Measurements from ENCODE around the gene SLC39A11.
"Not testable (repeated sequence)": the region's sequence is repeated elsewhere in the genome, so short reads cannot be mapped to it uniquely, and the experiment has no call there.

The SLC39A11 gene

DNA sequence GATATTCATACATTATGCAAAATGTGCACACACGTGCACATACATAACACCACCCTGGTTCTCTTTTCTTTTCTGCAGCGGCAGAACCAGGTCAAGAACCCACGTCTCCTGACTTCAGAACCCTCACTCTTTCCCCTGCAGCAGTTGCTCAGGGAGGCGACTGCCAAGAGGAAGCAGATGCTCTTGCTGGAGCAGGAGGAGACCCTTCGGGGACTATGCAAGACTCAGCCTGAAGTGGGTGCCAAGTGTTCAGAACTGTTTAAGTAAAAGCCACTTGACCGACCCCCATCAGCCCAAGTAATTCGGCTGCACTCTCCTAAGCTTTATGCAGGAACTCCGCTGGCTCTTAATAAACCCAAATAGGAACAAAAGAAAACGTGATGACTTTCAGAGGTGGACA lies 193.8 kb downstream of the SLC39A11 start:
- DNase-seq: no peak

- not testable (repeated sequence) for DNase-seq
These were observed 196.2 kb downstream of the SLC39A11 start for GRCh38 chr17:72896288-72896687.

DNA sequence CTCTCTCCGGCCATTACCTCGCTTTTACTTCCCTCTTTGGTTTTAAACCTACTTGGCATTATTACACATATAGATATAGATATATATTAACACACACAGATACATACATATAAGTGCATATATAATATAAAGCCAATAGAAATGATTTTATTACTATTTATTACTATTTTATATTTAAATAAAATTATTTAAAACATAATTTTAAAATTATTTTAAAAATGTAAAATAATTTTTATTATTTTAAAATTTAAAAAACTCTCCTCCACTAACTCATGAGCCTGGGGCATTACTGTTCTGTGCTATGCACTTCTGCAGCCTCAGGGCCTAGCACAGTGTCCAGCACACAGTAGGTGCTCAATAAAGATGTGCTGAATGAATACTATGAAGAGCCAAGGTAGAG lies 200.9 kb downstream of the SLC39A11 start:
- DNase-seq: no peak

- no peak for DNase-seq
These were observed 201.8 kb downstream of the SLC39A11 start for GRCh38 chr17:72890711-72891110.

GRCh38 chr17:72887917-72888316 lies 204.6 kb downstream of the SLC39A11 start:
- no peak for DNase-seq

GRCh38 chr17:72887322-72887721 lies 205.2 kb downstream of the SLC39A11 start:
- DNase-seq: no peak

DNA sequence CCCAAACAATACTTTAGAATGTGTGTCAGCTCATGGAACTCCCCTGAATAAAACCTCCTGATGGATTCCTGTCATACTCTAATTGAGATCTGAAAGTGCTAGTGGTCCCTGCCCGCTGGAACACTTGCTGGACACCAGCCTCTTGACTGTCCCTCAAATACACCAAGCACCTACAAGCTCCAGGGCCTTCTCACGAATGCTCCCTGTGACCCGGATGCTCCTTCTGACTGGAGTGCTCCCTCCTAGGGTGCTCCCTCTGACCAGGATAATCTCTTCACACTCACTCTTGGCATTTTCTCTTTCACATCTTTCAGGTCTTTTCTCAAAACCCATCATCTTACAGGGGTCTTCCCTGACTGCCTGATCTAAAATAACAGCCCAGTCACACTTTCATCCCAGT lies 205.9 kb downstream of the SLC39A11 start:
- no peak for DNase-seq

GRCh38 chr17:72884066-72884465 lies 208.4 kb downstream of the SLC39A11 start:
- peak; percentile 36 for DNase-seq

DNA sequence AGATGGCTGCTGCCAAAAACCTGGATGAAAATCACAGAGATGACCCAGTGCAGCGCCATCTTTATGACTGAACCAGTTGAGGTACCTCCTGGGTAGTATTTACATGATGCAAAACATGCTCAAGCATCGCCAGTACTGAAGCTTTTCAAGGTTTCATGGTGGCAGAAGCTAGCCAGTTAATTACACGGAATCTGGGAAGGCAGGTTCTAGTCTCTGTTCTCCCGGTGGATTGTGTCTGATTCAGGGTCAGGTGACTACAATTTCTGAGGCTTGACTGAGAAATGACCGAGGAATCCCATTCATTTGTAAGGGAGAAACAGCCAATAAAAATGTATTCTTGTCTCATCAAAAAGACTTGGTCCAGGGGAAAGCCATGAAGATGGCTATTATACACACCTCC lies 209.1 kb downstream of the SLC39A11 start:
- DNase-seq: no peak

GRCh38 chr17:72882426-72882825 lies 210.1 kb downstream of the SLC39A11 start:
- no peak for DNase-seq

GRCh38 chr17:72879877-72880276 lies 212.6 kb downstream of the SLC39A11 start:
- DNase-seq: no peak

DNA sequence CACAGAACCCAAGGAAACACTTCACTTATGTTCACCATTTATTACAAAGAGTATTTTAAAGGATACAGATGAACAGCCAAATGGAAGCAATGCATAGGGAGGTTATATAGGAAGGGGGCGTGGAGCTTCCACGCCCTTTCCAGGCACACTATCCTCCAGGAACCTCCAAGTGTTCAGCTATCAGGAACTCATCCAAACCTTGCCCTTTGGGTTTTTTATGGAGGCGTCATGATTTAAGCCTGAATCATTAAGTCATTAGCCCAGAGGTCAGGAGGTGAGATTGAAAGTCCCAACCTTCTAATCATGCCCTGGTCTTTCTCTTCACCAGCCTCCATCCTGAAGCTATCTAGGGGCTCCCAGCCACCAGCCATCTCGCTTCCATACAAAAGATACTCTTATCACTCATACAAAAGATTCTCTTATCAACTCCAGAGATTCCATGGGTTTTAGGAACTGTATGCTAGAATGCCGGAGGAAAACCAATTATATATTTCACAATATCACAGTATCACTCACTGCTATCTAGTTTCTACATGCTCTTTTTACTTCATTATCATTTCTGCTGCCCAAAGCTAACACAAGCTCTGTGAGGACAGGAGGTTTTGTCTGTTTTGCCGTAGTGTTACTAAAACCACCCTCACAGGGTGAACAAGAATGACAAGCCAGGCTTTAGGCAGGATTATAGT lies 213.4 kb downstream of the SLC39A11 start:
- DNase-seq: no peak

- no peak for DNase-seq
These were observed 215.1 kb downstream of the SLC39A11 start for GRCh38 chr17:72877348-72877747.

DNA sequence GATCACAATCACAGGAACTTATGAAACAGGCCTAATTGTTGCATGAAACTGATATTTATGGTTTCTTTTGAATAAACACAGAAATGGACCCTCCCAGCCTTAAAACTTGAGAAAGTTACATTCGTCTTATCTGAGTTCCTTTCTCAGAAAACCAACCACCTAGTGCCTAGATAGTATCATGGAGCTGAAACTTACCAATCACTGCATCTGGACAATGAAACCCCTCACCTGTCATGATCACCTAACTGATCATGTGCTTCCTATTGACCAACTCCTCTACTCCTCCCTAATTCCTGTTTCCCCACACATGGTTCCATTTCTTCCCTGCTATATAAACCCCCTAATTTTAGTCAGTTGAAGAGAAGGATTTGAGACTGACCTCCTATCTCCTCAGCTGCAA lies 216.1 kb downstream of the SLC39A11 start:
- no peak for DNase-seq

GRCh38 chr17:72875361-72875760 lies 217.1 kb downstream of the SLC39A11 start:
- DNase-seq: no peak

DNA sequence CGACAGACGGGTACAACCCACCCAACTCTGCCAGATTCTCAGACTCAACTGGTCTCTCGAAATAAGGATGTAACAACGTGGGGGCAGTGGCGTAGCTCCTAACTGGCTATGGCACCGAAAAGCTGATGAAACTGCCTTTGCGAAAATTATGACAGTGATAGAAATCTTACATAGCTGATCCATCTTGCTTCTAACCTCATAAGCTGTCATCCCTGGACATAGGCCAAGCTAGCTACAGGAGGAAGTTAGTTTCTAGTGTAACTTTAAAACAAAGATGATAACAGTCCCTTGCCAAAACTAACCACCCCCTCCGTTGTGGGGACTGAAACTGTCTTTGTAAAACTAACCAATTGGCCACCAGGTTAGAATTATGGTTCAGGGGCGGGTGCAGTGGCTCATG lies 220.1 kb downstream of the SLC39A11 start:
- DNase-seq: no peak

DNA sequence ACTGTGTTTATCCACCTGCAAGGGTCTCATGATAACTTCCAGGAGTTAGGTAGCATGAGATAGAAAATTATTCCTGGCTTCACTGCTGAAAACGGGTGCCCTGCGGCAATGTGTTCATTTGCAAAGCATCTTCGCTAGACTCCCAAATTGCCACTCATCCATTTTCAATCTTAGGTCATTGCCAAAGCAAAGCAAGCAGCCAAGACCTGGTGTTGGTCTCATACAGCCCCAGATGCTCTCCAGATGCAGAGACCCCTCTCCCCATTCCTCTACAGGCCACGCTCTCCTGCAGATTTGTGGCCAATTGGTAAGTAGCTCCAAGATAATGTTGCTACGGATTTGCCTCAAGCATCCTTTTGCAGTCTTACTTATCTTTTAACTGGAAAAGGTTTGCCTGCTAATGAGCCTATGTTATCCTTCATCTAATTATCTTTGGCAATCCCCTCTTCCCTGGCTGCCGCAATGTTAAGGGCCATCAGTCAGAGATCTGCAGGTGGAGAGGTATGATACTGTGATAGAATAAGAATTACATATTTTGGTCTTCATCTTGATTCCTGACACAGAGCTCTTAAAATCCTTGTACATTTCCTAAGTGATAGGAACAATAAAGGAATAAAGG lies 222.0 kb downstream of the SLC39A11 start:
- DNase-seq: no peak

GRCh38 chr17:72869630-72870029 lies 222.9 kb downstream of the SLC39A11 start:
- DNase-seq: no peak

DNA sequence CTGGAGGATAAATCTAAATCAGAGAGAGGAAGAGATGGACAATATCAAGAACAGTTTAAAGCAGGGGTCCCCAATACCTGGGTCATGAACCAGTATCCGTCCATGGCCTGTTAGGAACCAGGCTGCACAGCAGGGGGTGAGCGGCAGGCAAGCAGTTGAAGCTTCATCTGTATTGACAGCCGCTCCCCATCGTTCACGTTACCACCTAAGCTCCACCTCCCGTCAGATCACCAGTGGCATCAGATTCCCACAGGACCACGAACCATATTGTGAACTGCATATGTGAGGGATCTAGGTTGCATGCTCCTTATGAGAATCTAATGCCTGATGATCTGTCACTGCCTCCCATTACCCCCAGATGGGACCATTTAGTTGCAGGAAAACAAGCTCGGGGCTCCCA lies 226.5 kb downstream of the SLC39A11 start:
- no peak for DNase-seq

DNA sequence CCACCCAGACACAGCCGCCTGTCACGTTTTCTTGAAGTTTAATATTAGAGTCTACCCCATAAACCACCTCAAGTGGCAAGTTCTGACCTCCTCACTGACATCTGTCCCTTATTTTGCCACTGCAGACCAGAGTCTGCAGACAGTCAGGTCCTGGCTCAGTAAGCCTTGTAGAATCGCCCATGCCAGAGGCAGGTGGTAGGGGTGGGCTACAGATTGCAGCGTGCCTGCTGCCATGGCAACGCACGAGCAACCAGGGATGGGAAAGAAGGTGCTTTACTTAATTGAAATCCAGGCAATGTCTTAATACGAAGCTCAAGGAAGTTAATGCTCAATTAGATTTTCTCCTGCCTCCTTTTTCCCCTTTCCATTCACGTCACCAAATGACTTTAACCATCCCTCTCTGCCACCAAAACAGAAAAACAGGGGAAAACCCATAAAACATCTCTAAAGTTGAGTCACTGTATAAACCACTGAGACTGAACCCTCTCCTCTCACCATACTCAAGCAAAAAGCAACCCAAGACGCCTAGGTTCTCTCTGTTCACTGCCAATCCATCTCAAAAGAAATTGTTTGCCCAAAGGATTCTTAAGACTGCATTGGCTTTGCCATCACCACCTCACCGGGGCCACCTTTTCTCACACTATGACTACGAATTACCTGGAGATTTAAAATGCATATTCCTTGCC lies 228.8 kb downstream of the SLC39A11 start:
- DNase-seq: no peak

DNA sequence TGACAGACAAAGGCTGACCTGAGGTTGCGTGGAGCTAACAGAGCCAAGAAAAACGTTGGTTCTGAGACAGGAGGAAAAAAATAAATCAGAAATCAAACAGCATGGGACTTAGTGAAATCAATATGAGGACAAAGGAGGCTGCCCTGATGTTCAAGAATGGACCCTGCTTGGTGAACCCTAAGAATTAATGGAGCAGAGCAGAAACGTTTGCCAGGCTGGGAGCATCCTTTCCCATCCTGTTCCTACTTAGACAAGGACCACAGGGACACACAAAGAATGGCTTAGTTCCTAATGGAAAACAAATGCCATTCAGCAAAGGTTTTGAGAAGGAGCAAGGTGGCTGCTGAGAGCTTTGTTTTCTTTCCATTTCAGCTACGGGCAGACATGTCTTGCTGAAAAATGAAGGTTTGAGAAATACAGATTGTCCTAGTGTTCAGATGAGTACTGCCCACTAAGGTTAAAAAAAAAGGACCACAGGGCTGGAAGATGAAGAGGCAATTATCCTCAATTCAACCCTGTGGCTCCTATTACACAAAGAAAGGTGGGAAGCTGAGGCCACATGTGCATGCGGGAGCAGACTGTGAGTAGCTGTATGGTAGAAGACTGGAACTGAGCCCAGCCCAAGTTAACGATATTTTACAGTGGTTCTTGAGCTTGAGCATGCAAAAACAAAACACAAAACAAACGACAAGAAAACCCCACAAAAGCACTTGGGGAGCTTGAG lies 230.1 kb downstream of the SLC39A11 start:
- peak; percentile 59 for DNase-seq

GRCh38 chr17:72861811-72862210 lies 230.7 kb downstream of the SLC39A11 start:
- no peak for DNase-seq

DNA sequence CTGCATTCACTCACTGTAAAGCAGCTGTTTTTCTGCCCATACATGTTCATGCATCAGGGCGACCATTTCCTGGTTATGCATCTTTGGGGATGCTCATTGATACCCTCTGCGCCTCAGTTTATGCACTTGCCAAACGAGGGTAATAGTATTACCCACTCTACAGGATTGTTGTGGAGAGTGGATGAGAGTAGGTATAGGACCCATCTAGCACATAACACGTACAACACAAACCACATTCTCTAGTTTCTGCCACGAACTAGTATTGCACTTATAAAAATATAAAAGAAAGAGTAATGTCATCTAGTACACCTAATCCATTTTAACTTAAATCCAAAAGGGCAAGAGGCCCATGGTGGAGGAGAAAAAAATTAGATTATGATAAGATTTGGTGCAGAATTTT lies 231.7 kb downstream of the SLC39A11 start:
- DNase-seq: no peak
